Osteocyte (in vitro differentiated cells): Measurements from ENCODE around the gene CALM3. TPM values are rescaled to one million over a fixed set of nuclear protein-coding genes. Genes with fewer than 3 reads are reported as not detected.

ENCODE experiments used
- DNase-seq: peaks from one replicate; pipeline ENCODE4 v3.0.0; 2021; ENCODE audit warnings: mixed read lengths; ENCODE audit not compliant: unreplicated experiment; ENCODE audit errors: extremely low spot score
- H3K27ac Mint-ChIP-seq: one replicate; pipeline ENCODE4 v1.8.0; 2021; ENCODE audit warnings: mild to moderate bottlenecking, mixed read lengths; ENCODE audit not compliant: unreplicated experiment
- H3K27me3 Mint-ChIP-seq: one replicate; pipeline ENCODE4 v1.8.0; 2021; ENCODE audit warnings: mixed read lengths; ENCODE audit not compliant: unreplicated experiment
- H3K36me3 Mint-ChIP-seq: one replicate; pipeline ENCODE4 v1.8.0; 2021; ENCODE audit warnings: mixed read lengths; ENCODE audit not compliant: unreplicated experiment
- H3K4me1 Mint-ChIP-seq: one replicate; pipeline ENCODE4 v1.8.0; 2021; ENCODE audit warnings: mixed read lengths; ENCODE audit not compliant: unreplicated experiment
- H3K4me3 Mint-ChIP-seq: one replicate; pipeline ENCODE4 v1.8.0; 2021; ENCODE audit warnings: mild to moderate bottlenecking, moderate library complexity, mixed read lengths; ENCODE audit not compliant: unreplicated experiment
- H3K9me3 Mint-ChIP-seq: one replicate; pipeline ENCODE4 v1.8.0; 2021; ENCODE audit warnings: mixed read lengths; ENCODE audit not compliant: unreplicated experiment
- total RNA-seq: library from RNA; stranded (reverse); gene quantifications from 2 replicates; pipeline ENCODE4 v1.2.1, GENCODE V29; 2021
- TF ChIP-seq, protein P1 (sequence below): fragments of 200-600 bp; sonication (generic); IDR thresholded peaks from 2 replicates; pipeline ENCODE4 v1.5.0; 2021; ENCODE audit warnings: antibody characterized with exemption, mild to moderate bottlenecking, moderate library complexity

CALM3 gene
- total RNA-seq, 1 donor from 2014 or later: 168 TPM

DNA sequence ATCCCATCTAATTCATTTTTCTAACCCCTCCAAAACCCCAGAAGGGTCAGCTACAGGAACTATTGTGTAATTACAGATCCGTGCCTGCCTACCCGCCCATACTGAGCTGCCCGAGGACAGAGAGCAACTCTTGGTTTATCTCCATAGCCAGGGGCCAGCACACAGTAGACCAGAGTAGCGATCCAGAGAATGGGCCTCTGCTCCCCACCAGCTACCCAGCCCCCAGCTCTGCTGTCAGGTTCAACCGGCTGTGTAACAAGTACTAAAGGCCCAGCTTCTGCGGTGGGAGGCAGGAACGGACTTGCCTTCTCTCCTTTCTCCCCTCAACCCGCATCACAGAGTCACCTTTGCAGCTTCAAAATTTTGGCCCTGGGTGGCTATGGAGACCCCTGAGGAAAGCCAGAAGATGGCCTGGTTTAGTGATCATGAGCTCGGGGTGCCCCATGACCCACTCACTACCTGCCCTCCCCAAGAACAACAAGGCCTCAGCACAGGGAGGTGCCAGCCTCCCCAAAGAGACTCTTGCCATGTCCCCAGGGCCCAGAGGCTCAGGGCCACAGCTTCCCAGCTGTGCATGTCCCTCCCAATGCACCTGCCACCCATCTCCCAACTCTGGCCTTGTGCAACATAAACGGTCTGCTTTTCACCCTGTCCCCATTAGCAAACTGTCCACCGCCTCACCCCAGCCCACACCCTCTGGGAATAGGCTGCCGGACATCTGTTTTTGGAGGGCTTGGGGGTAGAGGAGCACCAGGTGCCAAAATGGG lies 5.7 kb downstream of the CALM3 start:
- H3K4me1 Mint-ChIP-seq: peaks cover 30% of the 10 kb centered on the region
- H3K36me3 Mint-ChIP-seq: peaks cover 26% of the 10 kb centered on the region
- no peak for DNase-seq
- H3K27ac Mint-ChIP-seq: no peak overlapping the region
- TF ChIP-seq, protein P1, sequence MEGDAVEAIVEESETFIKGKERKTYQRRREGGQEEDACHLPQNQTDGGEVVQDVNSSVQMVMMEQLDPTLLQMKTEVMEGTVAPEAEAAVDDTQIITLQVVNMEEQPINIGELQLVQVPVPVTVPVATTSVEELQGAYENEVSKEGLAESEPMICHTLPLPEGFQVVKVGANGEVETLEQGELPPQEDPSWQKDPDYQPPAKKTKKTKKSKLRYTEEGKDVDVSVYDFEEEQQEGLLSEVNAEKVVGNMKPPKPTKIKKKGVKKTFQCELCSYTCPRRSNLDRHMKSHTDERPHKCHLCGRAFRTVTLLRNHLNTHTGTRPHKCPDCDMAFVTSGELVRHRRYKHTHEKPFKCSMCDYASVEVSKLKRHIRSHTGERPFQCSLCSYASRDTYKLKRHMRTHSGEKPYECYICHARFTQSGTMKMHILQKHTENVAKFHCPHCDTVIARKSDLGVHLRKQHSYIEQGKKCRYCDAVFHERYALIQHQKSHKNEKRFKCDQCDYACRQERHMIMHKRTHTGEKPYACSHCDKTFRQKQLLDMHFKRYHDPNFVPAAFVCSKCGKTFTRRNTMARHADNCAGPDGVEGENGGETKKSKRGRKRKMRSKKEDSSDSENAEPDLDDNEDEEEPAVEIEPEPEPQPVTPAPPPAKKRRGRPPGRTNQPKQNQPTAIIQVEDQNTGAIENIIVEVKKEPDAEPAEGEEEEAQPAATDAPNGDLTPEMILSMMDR: no peak
- H3K4me3 Mint-ChIP-seq: no peak overlapping the region
- no peaks in the 10 kb centered on the region for H3K27me3 Mint-ChIP-seq
- no peaks in the 10 kb centered on the region for H3K9me3 Mint-ChIP-seq

DNA sequence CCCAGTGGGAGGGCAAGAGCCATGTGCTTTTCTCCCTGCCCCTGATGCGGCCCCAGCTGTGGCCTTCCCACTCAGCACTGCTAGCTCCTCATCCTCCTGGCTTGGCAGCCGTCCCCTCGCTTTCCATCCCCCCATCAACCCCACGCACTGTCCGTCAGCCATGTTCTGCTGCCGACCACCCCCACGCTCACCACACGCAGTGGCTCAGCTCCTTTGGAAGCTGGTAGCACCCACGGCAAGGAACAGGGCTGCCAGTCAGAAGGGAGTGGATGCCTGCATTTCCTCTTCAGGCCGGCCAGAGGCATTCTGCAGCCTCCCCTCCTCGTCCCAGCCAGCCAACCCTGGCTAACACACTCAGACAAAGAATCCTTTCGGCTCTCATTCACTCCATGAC lies 6.3 kb downstream of the CALM3 start:
- Mint-ChIP-seq H3K36me3 (peaks cover 26% of the 10 kb centered on the region), H3K4me3 (no peak overlapping the region), H3K9me3 (no peaks in the 10 kb centered on the region), H3K27me3 (no peaks in the 10 kb centered on the region), H3K4me1 (peaks cover 25% of the 10 kb centered on the region), H3K27ac (no peak overlapping the region)
- TF ChIP-seq, protein P1: no peak
- no peak for DNase-seq

DNA sequence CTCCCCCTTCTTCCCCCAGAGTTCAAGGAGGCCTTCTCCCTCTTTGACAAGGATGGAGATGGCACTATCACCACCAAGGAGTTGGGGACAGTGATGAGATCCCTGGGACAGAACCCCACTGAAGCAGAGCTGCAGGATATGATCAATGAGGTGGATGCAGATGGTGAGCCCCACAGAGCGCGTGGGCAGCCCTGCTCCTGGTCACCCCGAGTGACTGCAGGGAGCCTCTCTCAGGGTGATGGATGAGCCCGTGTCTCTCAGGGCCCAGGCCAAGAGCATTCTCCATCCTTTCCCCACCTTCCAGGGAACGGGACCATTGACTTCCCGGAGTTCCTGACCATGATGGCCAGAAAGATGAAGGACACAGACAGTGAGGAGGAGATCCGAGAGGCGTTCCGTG lies 7.0 kb downstream of the CALM3 start:
- no peaks in the 10 kb centered on the region for H3K9me3 Mint-ChIP-seq
- DNase-seq: no peak
- H3K4me1 Mint-ChIP-seq: peaks cover 17% of the 10 kb centered on the region
- H3K4me3 Mint-ChIP-seq: no peak overlapping the region
- no peak overlapping the region for H3K27ac Mint-ChIP-seq
- H3K27me3 Mint-ChIP-seq: no peaks in the 10 kb centered on the region
- TF ChIP-seq, protein P1: no peak
- H3K36me3 Mint-ChIP-seq: peaks cover 26% of the 10 kb centered on the region

DNA sequence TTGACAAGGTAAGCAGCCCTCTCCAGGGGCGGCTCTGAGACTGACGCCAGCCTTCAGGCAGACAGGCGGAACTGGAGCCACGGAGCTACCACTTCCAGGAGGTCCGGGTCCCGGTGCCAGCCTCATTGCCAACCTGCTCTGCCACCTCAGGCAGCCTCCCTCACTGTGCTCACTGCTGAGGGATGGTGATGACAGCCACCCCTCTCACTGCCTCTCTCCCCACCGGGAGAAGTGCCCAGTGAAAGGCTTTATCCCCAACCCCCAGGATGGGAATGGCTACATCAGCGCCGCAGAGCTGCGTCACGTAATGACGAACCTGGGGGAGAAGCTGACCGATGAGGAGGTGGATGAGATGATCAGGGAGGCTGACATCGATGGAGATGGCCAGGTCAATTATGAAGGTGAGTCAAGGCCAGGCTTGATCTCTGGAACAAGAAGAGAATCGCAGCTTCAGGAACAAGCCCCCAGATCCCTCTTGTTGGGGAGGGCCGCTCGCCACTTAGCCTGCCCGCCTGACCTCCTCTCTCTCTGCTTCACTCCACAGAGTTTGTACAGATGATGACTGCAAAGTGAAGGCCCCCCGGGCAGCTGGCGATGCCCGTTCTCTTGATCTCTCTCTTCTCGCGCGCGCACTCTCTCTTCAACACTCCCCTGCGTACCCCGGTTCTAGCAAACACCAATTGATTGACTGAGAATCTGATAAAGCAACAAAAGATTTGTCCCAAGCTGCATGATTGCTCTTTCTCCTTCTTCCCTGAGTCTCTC lies 7.6 kb downstream of the CALM3 start:
- Mint-ChIP-seq H3K4me1 (peaks cover 11% of the 10 kb centered on the region), H3K27ac (no peak overlapping the region), H3K27me3 (no peaks in the 10 kb centered on the region), H3K4me3 (no peak overlapping the region), H3K9me3 (no peaks in the 10 kb centered on the region), H3K36me3 (peaks cover 26% of the 10 kb centered on the region)
- TF ChIP-seq, protein P1: no peak
- no peak for DNase-seq
